HepG2 (cell line): ENCODE results near the gene ATG4D. TPM values are rescaled to one million over a fixed set of nuclear protein-coding genes. Genes with fewer than 3 reads are reported as not detected.

Experiments
- BRCA1 ChIP-seq: sonication (generic); formaldehyde crosslinking; IDR thresholded peaks from 2 replicates; pipeline ENCODE4 v1.4.0; 2020; ENCODE audit warnings: missing genetic modification reagents
- CREM ChIP-seq, 2 experiments: sonication (generic) in 1 of 2; formaldehyde crosslinking in 1 of 2; IDR thresholded peaks; 2 replicates each; pipeline versions ENCODE4 v1.4.0 to v1.6.1; 2016 to 2020; ENCODE audit warnings: antibody characterized with exemption in 1 of 2, mild to moderate bottlenecking in 1 of 2, missing genetic modification reagents in 1 of 2
- ETV5 ChIP-seq: IDR thresholded peaks from 2 replicates; pipeline ENCODE4 v1.6.1; 2018; ENCODE audit warnings: missing biosample characterization, missing genetic modification reagents, inconsistent platforms, borderline replicate concordance
- FOXJ3 ChIP-seq: sonication (generic); formaldehyde crosslinking; IDR thresholded peaks from 2 replicates; pipeline ENCODE4 v1.4.0; 2020; ENCODE audit warnings: missing genetic modification reagents, mild to moderate bottlenecking, borderline replicate concordance
- GABPA ChIP-seq, 2 experiments: IDR thresholded peaks; 2 replicates each; pipeline ENCODE4 v1.6.1; 2011 to 2016; ENCODE audit warnings: low read depth in 2 of 2, low read length in 1 of 2, missing biosample characterization in 1 of 2, missing genetic modification characterization in 1 of 2
- HDAC2 ChIP-seq: sonication (generic); formaldehyde crosslinking; IDR thresholded peaks from 2 replicates; pipeline ENCODE4 v1.4.0; 2020; ENCODE audit warnings: missing genetic modification reagents
- JUN ChIP-seq: sonication (generic); formaldehyde crosslinking; IDR thresholded peaks from 2 replicates; pipeline ENCODE4 v1.4.0; 2020; ENCODE audit warnings: mild to moderate bottlenecking, missing genetic modification reagents
- KAT2B ChIP-seq: fragments of 150-350 bp; IDR thresholded peaks from 2 replicates; pipeline ENCODE4 v1.6.1; 2014; ENCODE audit warnings: low read depth, low read length, borderline replicate concordance
- KDM4B ChIP-seq: sonication (generic); formaldehyde crosslinking; IDR thresholded peaks from 2 replicates; pipeline ENCODE4 v1.4.0; 2020; ENCODE audit warnings: missing genetic modification reagents
- MEIS1 ChIP-seq: sonication (generic); formaldehyde crosslinking; IDR thresholded peaks from 2 replicates; pipeline ENCODE4 v1.9.0; 2021; ENCODE audit warnings: mild to moderate bottlenecking, missing genetic modification reagents, moderate library complexity, borderline replicate concordance
- MXD1 ChIP-seq: sonication (generic); formaldehyde crosslinking; IDR thresholded peaks from 2 replicates; pipeline ENCODE4 v1.4.0; 2020; ENCODE audit warnings: mild to moderate bottlenecking, missing genetic modification reagents
- NCOA1 ChIP-seq: sonication (generic); formaldehyde crosslinking; IDR thresholded peaks from 2 replicates; pipeline ENCODE4 v1.9.0; 2021; ENCODE audit warnings: missing genetic modification reagents
- NFIC ChIP-seq: IDR thresholded peaks from 2 replicates; pipeline ENCODE4 v1.6.1; 2012; ENCODE audit warnings: mild to moderate bottlenecking, low read length, inconsistent platforms
- PCBP2 ChIP-seq: fragments of 200-400 bp; formaldehyde crosslinking; optimal IDR thresholded peaks from 2 replicates; pipeline ENCODE3; 2018; ENCODE audit warnings: low read length, low read depth; ENCODE audit not compliant: poor library complexity, severe bottlenecking
- POGZ ChIP-seq: sonication (generic); formaldehyde crosslinking; IDR thresholded peaks from 2 replicates; pipeline ENCODE4 v1.4.0; 2020; ENCODE audit warnings: mild to moderate bottlenecking, missing genetic modification reagents
- RELA ChIP-seq: sonication (generic); formaldehyde crosslinking; IDR thresholded peaks from 2 replicates; pipeline ENCODE4 v1.4.0; 2020; ENCODE audit warnings: missing genetic modification reagents
- SPEN ChIP-seq: sonication (generic); formaldehyde crosslinking; IDR thresholded peaks from 2 replicates; pipeline ENCODE4 v1.5.1; 2020; ENCODE audit warnings: low read depth, mild to moderate bottlenecking, missing genetic modification reagents
- TGIF2 ChIP-seq: IDR thresholded peaks from 2 replicates; pipeline ENCODE4 v1.6.1; 2016; ENCODE audit warnings: control low read depth, missing compliant biosample characterization
- ZBTB38 ChIP-seq: sonication (generic); formaldehyde crosslinking; IDR thresholded peaks from 2 replicates; pipeline ENCODE4 v1.5.1; 2020; ENCODE audit warnings: mild to moderate bottlenecking, missing genetic modification reagents
- ZBTB39 ChIP-seq: sonication (generic); formaldehyde crosslinking; IDR thresholded peaks from 2 replicates; pipeline ENCODE4 v1.5.0; 2020; ENCODE audit warnings: missing genetic modification reagents
- ZFP41 ChIP-seq: sonication (generic); formaldehyde crosslinking; IDR thresholded peaks from 2 replicates; pipeline ENCODE4 v1.4.0; 2020; ENCODE audit warnings: mild to moderate bottlenecking, missing genetic modification reagents, borderline replicate concordance
- ZNF280D ChIP-seq: sonication (generic); formaldehyde crosslinking; IDR thresholded peaks from 2 replicates; pipeline ENCODE4 v1.5.1; 2020; ENCODE audit warnings: mild to moderate bottlenecking, missing genetic modification reagents
- ZNF468 ChIP-seq: sonication (generic); formaldehyde crosslinking; IDR thresholded peaks from 2 replicates; pipeline ENCODE4 v1.8.0; 2022; ENCODE audit warnings: mild to moderate bottlenecking, moderate library complexity, missing genetic modification reagents
- ZNF878 ChIP-seq: sonication (generic); formaldehyde crosslinking; IDR thresholded peaks from 2 replicates; pipeline ENCODE4 v1.8.1; 2023; ENCODE audit warnings: mild to moderate bottlenecking, missing genetic modification reagents, moderate library complexity
- polyA plus RNA-seq, 8 experiments: library from polyadenylated mRNA; depleted of rRNA in 3 of 8; stranded (reverse) in 7 of 8; unstranded in 1 of 8; fragments of >200 nt; fragmentation: Illumina TruSeq in 4 of 8; extraction: Trizol in 4 of 8; gene quantifications; 2 replicates each; pipeline versions ENCODE4 v1.2.1 to v1.2.3, GENCODE V29; 2011 to 2016; ENCODE audit warnings: low read depth in 4 of 8, missing spikeins in 1 of 8, mixed read lengths in 1 of 8; ENCODE audit not compliant: insufficient read depth in 1 of 8
- total RNA-seq, 5 experiments: library from RNA; depleted of rRNA; stranded (reverse); fragments of >200 nt; fragmentation: Illumina TruSeq; extraction: Trizol; gene quantifications; 2 replicates each; pipeline ENCODE4 v1.2.3, GENCODE V29; 2016; ENCODE audit warnings: low read depth in 1 of 5

The ATG4D gene
- total and polyA plus RNA-seq, 2 of the 13 experiments (the other 11 are each of a cell fraction or from before 2014, with no cell fraction given), result 17.8 to 19.0 TPM

- TF ChIP-seq ZBTB39 (CRISPR knock-in tag), result no peak
- peak; percentile 77; the same call in 1 of the 2 replicates for TF ChIP-seq SPEN
- peak; percentile 42; the same call in 1 of the 2 replicates for TF ChIP-seq MXD1
- peak; percentile 46; the same call in 1 of the 2 replicates for TF ChIP-seq BRCA1 (CRISPR knock-in tag)
- TF ChIP-seq POGZ, result peak; percentile 66; the same call in 1 of the 2 replicates
- TF ChIP-seq MEIS1 (CRISPR knock-in tag), result no peak
- peak; percentile 100 for TF ChIP-seq ZNF878 (CRISPR knock-in tag)
- no peak for TF ChIP-seq ZBTB38 (CRISPR knock-in tag)
- no peak; the same call in 1 of the 2 replicates for TF ChIP-seq ZNF468 (CRISPR knock-in tag)
- peak; percentile 53; the same call in 1 of the 2 replicates for TF ChIP-seq ETV5 (CRISPR knock-in tag)
- TF ChIP-seq NFIC, result no peak
- TF ChIP-seq FOXJ3 (CRISPR knock-in tag), result peak; percentile 76; the same call in 1 of the 2 replicates
- no peak for TF ChIP-seq ZNF280D
- TF ChIP-seq KDM4B (CRISPR knock-in tag), result no peak
- no peak for TF ChIP-seq GABPA (IDR thresholded peaks at IDR 0.05; ENCODE audit: low read depth, low read length)
- TF ChIP-seq GABPA (CRISPR knock-in tag; IDR thresholded peaks at IDR 0.05; ENCODE audit: low read depth), result no peak
- TF ChIP-seq TGIF2 (CRISPR knock-in tag), result peak; percentile 71; the same call in 1 of the 2 replicates
- peak; percentile 76 for TF ChIP-seq HDAC2 (CRISPR knock-in tag)
- TF ChIP-seq RELA (CRISPR knock-in tag), result no peak
- TF ChIP-seq KAT2B, result no peak
- peak; percentile 68 for TF ChIP-seq CREM (IDR thresholded peaks at IDR 0.05)
- no peak for TF ChIP-seq CREM (CRISPR knock-in tag; IDR thresholded peaks at IDR 0.05)
- no peak for TF ChIP-seq PCBP2
- TF ChIP-seq NCOA1 (CRISPR knock-in tag), result no peak
- no peak for TF ChIP-seq JUN (CRISPR knock-in tag)
- TF ChIP-seq ZFP41, result no peak
Measured at GRCh38 chr19:10568826-10569651, 25.3 kb downstream of the ATG4D start, which contains the start of gene CDKN2D (continued).
